Stimulated activated CD8-positive, alpha-beta memory T cell treated with anti-CD3 and anti-CD28 coated beads, Interleukin-2, amount 100 ng/mL, for 1 hour (primary cell): ENCODE results near the gene UGT3A1.
"Not testable (repeated sequence)": the region's sequence is repeated elsewhere in the genome, so short reads cannot be mapped to it uniquely, and the experiment has no call there.

Experiments
- DNase-seq, 2 donors: peaks; one replicate each; pipeline ENCODE4 v3.0.0-alpha.2; 2020; ENCODE audit warnings: low read depth in 2 of 2

Gene UGT3A1

GRCh38 chr5:35988529-35988928, 2.7 kb downstream of the UGT3A1 start:
- no peak for DNase-seq

DNA sequence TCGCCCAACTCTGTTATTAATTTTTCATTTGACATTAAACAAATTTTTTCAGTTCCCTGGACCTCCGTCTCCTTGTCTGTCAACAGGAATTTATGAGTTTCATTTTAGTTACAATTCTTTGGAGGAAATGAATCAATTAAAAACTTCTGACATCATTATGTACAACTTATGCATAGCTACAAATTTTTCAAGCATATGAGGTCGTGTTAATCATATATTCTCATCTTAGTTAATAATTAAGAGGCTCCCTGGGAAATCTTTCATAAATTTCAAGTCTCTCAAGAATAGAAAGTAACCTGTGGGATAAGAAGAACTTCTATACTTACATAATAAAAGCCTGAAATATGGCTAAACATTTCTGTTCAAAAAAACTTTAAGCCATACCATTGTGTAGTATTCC, 3.4 kb downstream of the UGT3A1 start:
- no peak for DNase-seq

DNA sequence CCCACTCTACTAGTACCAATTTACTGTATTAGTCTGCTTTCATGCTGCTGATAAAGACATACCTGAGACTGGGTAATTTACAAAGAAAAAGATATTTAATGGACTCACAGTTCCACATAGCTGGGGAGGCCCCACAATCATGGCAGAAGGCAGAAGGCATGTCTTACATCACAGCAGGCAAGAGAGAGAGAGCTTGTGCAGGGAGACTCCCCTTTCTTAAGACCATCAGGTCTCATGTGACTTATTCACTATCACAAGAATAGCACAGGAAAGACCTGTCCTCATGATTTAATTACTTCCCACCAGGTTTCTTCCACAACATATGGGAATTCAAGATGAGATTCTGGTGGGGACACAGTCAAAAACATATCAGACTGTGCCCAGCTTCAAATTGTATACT, 11.5 kb downstream of the UGT3A1 start:
- no peak for DNase-seq

DNA sequence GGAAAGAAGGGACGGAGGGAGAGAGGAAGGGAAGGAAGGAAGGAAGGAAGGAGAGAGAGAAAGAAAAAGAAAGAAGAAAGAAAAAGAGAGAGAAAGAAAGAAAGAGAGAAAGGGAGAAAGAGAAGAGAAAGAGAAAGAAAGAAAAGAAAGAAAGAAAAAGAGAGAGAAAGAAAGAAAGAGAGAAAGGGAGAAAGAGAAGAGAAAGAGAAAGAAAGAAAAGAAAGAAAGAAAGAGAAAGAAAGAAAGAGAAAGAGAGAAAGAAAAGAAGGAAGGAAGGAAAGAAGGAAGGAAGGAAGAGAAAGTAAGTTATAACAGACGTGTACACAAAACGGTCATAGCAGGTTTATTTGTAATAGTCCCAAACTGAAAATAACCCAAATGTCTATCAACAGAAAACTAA, 14.3 kb downstream of the UGT3A1 start:
- not testable (repeated sequence) for DNase-seq

DNA sequence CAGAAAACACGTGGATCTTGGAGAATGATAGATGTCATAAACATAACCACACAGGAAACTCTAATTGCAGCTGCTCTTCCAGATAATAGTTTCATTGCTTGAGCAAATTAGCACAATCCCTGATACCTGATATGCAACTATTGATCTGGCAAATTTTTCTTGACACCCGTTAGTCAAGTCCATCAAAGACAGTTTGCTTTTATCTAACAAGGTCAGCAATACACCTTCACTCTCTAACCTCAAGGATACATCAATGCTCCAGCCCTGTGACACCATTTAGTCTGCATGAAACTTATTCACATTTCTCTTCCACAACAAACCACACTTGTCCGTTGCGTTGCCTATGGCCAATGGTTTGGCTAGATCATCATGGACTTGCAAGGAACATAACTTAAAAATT, 16.6 kb downstream of the UGT3A1 start:
- no peak for DNase-seq

DNA sequence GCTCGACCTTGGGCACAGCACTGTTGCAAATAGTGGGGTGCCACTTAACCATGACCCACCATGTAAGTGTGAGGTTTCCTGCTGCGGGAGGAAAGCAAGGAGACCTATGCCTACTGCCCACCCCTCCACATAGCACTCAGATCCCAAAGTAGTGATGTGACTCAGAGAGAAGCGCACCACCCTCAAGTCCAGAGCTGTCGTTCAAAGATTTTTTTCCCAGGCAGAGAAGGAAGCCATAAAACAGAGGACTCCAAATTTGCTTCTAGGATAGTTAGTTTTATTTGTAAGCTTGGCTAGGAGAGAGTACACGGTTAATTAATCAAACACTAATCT, 19.3 kb downstream of the UGT3A1 start:
- no peak for DNase-seq

GRCh38 chr5:35971186-35971877, 19.9 kb downstream of the UGT3A1 start:
- no peak for DNase-seq

GRCh38 chr5:35963381-35963843, 27.8 kb downstream of the UGT3A1 start:
- DNase-seq = no peak

DNA sequence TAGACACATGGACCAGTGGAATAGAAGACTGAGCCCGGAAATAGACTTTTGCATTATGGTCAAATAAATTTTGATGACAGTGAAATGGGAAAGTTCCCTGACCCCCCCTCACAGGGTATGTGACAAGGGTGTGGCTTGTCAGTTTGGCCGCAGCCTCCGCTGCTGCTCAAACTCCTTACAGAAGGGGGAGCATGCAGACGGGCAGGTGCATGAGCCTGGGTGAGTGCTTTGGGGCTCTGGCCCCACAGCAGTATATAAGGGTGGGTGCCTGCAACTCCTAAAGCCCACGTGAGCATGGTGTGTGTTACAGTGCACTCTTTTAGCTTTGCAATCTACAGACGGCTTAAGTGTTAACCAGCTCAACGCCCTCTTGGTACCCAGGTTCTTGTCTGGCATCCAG, 30.9 kb downstream of the UGT3A1 start:
- no peak for DNase-seq

GRCh38 chr5:35956429-35956828, 34.8 kb downstream of the UGT3A1 start:
- no peak for DNase-seq

DNA sequence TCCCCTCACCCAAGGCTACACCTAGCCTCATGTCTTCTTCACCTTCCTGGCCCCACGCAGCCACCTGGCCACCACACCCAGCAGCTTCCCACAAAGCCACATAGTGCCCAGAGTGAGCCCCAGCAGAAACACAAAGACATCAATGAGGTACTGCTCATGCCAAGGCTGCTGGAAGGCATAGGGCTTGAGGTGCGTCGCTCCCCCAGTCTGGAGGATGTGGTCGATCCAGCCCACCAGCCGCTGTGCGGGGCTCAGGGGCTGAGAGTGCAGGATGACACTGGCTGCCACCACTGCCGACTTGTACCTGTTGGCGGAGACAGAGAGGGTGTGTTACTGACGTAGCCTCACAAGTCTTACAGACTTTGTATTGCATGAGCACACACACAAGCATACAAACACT, 37.0 kb downstream of the UGT3A1 start:
- DNase-seq = no peak

GRCh38 chr5:35947085-35947484, 44.1 kb downstream of the UGT3A1 start:
- DNase-seq = no peak

DNA sequence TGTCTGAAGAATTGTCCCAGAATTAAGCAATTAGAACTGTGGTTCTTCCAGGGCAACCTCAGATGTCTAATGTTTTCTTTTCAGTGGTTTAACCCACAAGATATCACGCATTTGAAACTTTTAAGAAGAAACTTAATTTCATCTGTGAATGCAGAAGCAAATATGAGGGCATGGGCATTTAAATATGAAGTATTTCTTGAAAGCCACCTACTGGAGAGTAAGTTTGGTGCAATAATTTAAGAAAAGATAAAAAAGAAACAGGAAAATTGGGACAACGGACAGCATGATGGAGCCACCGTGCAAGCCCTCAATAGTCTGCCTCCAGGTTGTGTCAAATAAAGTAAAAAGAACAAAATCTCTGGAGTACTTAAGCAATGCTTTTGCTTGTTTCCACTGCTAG, 51.6 kb downstream of the UGT3A1 start:
- DNase-seq = no peak

GRCh38 chr5:35938568-35939227, 52.5 kb downstream of the UGT3A1 start, which contains the start of gene CAPSL:
Gene CAPSL (minus strand): TSS chr5:35938622. CDS start chr5:35921120, 17,502 bp downstream.
- no peak for DNase-seq

DNA sequence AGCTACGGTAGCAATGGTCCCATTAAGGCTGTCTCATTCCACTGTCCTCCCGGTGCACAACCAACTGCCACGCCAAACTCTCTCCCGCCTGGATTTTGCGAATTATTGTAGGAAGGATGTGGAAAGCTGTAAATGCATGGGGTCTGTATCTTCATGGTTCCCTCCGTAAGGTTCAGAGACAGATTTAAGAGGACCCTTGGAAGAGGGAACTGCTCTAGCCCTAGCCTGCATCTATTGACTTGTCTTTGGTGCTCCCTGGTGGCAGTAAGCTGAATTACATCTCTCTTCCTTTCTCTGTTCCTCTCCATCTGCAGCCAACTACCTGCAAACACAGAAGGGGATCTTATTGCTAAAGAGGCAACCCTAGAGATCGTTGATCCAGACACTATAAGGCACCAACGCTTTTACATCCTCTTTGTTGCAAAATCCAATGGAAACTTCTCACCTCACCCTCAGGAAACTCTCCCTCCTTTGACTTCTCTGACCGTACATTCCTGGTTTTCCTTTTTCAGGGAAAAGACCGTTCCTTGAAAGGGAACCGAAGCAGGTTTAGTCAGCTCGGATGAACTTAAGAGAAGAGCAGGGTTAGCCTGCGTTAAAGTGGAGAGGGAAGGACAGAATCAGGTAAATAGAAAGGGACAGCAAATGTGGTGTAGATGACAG, 64.7 kb downstream of the UGT3A1 start:
- DNase-seq = peak in 1 of 2 donors; percentile 24

- peak; percentile 61 to 74 for DNase-seq
These were observed 66.1 kb downstream of the UGT3A1 start for GRCh38 chr5:35924950-35925722.

GRCh38 chr5:35924122-35924949, 66.9 kb downstream of the UGT3A1 start:
- no peak for DNase-seq

- no peak for DNase-seq
These were observed 68.7 kb downstream of the UGT3A1 start for GRCh38 chr5:35922468-35922867.

DNA sequence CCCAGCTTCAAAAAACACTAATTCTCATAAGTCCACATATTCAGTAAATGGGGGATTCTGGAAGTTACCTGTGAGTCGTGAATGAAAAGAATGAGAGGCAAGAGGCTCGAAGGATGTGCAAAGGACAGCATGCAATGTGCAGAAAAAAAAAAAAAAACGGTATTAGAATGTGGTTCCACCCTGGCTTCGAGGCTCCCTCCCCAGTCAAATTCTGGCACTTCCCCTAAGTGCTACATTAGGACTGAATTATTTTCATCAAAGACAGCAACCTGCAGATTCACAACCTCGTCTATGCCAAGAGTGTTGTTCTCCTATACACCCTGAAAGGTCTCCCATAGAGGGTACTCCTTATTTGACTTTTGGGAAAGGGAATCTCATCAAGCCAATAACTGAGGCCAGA, 69.3 kb downstream of the UGT3A1 start:
- DNase-seq = no peak

DNA sequence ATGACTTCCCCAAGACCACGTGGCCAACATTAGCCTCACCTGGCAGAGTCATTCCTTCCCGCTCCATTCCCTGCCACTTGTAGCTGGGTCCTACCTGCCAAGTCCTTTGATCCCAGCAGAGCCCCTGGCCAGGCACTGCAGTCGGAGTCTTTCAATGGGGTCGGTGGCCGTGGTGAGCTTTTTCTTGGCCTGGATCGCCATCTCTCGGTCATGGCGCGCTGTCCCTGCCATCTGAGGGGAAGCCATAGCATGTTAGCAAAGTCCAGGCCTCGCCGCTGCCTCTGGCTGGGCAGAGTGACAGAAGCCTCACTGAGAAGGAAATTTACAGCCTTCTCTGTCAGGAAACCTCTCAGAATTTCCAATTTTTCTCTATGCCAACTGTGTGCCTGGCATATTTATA, 70.3 kb downstream of the UGT3A1 start:
- no peak for DNase-seq

DNA sequence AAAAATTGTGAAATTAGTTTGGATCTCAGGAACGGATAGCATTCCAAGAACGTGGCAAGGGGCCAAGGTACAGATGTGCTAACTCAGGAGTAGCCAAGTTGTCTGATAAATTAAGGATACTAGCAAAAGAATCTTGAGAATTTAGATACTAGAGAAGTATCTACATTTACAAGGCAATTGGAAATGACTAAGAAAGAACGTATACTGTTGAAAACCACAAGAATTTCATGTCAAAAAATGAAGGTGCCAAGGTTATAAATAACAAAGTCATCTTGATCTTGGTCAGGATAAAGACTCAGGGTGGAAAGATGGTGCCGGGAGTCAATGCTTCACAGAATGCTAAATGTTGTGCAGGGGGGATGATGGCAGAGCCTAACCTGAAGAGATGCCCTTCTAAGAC, 72.0 kb downstream of the UGT3A1 start:
- no peak for DNase-seq
